HG03039 (cell line): ENCODE data around the gene ZNFX1.

Experiments used
- ATAC-seq: cut with Tn5 transposase; IDR thresholded peaks from one replicate; pipeline ENCODE4 v1.9.1; 2021; ENCODE audit warnings: mild to moderate bottlenecking, moderate library complexity; ENCODE audit not compliant: unreplicated experiment

The ZNFX1 gene

DNA sequence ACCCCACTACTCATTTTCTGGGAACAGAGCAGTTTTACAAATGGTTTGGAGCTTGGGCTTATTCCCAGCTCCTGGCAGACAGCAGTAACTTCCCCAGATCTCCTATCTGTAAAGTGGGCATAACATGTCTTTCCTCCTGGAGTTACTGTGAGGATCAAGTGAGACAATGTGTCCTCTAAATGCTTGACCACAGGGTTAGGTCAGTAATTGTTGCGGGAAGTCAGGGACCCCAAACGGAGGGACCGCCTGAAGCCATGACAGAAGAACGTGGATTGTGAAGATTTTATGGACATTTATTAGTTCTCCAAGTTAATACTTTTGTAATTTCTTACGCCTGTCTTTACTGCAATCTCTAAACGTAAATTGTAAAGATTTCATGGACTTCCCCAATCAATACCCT, 15.3 kb upstream of the ZNFX1 start:
- ATAC-seq: no peak

DNA sequence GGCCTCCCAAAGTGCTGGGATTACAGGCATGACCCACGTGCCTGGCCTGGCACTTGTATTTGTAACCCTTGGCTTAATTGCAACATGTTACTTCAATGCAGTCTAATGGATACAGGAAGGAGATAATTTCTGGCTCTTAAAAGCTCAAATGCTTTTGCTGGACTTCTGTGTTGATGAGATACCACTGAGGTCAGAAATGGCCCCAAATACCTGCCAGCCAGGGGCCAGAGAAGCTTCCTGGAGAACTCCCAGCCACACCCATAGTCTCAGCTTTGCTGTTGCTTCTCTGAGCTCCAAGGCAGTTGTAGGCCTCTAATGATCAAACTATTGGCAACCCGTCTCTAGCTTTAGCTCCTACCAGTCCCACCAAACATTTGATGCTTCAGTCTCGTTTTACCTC, 14.2 kb upstream of the ZNFX1 start:
- no peak for ATAC-seq

DNA sequence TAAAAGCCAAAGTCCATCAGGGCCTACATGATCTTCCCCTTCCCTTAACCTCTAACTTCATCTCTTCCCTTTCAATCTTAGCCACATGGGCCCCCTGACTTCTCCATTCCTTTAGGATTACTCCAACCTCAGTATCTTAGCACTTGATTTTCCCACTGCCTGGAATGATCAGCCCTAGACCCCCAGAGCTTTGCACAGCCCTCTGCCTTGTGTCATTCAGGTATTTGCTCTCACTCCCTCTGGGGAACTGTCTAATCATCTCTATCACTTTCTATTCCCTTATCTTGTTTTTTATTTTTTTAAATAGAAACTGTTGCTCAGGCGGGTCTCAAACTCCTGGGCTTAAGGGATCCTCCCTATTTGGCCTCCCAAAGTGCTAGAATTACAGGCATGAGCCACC, 13.3 kb upstream of the ZNFX1 start:
- no peak for ATAC-seq

DNA sequence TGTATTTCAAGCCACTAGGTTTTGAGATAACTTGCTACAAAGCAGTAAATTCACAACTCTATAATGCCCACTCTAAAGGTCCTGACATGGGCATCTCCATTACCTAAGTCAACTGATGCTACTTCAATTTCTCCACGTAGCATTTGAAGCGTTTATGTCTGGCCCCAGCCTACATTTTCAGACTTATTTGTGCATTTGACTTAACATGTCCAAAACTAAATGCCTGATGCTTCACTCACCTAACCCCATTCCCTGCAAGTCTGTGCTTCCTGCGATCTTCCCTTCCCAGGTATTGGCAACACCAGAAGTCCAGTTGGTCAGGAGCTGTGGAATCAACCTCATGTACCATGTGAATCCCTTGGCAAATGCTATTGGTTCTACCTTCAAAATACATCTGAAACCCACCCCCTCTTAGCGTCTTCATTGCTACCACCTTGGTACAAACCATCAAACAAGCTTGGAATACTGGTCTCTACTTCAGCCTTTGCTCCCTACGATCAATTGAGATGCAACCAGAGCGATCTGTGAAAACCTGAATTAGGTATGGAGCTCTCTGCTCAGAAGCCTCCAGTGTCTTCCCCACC, 12.8 kb upstream of the ZNFX1 start:
- no peak for ATAC-seq

DNA sequence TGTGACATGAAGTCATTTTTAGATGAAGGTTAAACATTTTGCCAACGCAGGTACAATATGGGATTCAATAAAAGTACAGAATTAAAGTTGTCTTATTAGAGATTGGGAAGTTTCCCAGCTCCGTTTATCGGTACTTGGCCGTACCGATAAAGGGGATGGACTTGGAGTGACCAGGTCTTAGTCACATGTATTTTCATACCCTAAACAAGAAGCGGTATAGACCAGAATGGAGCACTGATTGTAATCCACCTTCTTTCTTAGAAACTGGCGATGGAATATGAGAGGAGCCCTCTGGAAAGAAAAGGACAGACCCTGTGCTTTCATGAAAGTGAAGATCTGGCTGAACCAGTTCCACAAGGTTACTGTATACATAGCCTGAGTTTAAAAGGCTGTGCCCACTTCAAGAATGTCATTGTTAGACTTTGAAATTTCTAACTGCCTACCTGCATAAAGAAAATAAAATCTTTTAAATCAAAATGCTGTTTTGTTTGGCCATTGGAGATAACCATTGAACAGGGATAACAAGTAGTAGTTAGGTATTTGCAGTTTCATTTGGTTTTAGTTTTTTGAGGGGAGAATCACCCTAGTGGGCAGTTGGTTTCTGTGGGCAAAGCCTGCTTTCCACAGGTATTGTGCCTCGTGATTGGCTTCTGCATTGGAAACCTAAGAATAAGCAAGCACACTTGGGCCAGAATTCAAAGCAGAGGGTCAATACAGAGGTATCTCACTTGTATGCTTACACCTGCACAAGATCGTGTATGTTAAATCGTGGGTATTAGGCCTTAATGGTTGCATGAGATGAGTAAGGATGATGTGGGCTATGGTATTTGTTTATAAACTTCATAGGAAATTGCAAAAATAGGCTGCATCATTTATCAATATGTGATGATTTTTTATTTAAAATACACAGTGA, 11.2 kb upstream of the ZNFX1 start:
- no peak for ATAC-seq

DNA sequence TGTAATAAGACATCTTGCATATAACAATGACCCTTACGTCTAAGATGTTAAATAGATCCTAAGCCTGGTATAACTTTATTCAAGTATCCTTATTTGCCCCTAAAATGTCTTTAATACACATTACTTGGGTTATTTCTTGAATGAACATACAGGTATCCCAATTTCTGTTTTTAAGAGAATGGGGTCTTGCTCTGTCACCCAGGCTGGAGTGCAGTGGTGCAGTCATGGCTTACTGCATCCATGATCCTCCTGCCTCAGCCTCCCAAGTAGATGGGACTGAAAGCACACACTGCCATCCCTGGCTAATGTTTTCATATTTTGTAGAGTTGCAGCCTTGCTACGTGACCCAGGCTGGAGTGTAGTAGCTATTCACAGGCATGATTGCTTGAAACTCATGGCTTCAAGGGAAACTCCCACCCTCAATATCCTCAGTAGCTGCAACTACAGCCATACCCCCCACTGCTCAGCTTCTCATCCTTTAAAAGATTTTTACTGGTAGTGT, 10.4 kb upstream of the ZNFX1 start:
- ATAC-seq: no peak

DNA sequence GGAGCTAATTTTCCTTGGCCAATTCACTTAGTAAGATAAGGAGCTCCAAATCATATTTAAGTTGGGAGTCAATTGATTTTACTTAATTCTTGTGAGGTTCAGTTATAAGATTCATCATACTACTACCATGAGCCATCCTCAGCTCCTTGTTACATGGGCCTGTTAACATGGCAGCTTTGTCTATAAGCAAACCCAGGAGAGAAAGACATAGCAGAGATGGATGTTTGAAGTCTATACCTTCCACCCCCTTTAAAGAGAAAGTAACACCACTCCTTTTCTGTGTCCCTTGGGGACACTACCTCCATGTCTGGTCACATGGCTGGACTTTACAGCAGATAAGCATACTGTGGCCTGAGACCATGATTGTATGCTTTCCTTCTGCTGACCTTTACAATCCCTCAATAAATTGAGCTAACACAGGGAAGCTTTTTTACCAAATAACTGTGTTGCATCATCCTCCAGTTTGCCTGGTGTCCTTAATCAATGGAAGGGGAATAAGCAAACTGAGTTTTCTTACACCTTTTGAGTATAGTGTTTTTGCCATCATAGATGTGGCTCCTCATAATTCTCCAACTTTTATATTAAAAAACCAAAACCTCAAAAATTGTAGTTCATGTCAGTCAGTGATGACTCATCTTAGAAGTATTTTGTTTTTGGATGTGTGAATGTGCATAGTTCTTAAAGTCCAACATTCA, 9.8 kb upstream of the ZNFX1 start:
- ATAC-seq: no peak

DNA sequence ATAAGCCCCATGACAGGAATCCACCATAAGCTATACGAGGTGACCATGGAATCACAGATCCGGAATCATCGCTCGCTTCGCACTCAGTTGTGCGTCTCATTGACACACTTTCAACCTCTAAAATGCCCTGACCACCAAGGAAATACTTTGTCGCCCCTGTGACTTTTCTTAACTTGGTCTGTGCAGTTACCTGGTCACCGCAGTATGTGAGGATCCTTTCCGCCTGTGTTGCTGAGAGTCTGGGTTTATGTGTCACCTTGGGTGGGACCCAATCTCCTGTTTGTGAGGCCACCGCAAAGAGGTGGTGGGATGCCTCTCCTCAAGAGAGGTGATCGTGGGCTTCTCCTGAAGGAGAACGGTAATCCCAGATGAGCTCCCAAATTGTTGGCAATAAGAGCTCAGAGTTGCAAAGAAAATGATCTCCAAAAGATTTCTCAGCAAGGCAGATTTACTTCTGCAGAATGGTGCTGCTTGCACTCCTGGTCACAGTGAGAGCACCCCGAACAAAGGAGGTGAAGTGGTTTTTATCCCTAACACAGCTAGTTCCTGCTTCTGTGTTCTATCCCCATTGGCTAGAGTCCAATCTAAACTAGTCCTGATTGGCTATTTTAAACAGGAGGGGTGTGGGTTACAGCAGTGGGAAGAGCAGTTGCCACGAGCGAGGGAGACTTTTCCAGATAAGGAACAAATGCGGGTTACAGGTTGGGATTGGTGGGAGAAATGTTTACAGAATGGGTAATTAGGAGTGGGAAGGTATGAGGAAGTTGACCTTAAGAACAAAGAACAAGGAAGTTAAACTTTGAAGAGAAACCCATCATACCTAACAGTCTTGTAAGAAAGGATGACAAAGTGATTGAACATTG, 9.1 kb upstream of the ZNFX1 start:
- no peak for ATAC-seq

DNA sequence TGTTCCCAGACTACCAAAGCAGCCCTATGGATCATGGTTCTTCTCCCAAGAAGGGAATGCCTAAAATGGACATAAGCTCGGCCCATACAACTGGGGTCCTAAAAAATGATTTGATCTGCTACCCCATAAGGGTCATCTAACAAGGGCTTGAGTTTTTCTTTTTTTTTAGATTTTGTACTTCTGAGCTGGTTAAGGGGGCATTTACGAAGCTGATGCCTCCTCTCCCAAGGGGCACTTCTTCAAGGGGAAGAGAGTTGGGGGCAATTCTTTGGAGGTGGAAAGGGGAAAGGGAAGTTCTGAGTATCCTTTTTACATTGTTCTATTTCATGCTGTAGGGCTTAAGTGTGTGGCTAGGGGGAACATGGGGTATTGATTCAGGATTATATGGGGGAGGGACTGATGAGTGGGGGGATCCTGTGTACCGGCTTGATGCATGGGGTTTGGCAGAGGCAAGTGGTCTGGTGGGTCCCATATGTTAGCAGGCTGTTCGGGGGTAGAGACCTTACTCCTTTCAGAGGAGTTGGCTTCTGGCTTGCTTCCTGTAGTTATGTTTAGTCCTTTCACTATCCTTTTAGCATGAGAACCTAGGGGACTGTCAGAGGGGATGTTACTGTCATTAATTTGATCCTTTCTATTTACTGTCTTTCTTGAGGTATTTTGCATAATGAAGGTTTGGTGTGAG, 8.1 kb upstream of the ZNFX1 start:
- ATAC-seq: no peak

DNA sequence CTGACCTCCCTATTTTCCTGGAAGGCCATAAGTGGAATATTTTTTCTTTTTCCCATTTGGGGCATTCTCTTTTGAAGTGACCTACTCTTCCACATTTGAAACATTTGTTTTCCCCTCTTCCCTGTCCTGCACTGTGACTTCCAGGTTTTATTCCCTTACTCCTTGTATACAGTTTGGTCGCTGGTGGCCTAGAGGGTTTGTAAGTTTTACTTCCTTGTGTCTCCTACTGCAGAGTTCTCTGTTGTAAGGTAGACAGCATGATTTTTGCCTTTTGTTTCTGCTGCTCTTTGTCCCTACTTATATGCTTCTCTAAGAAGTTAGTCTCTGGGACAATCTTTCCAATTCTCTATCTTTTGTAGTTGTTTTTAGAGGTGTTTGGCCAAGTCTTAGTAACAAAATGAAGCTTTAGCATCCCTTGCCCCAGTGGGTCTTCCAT, 7.4 kb upstream of the ZNFX1 start:
- ATAC-seq: no peak

DNA sequence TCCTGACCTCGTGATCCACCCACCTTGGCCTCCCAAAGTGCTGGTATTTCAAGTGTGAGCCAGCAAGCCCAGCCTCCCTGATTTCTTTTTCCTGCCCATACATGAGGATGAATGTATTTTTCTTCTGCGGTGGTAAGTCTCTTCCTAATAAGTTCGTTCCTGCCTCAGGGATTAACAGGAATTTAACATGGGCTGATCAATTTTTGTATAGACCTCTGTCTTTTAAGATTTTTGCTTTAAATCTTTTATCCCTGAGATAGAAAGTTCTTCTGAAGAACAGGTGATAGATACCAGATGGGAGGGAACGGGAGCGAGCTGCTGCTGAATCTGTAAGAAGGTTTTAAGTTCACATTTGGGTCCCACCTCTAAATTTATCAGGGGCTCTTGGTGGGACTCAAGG, 7.0 kb upstream of the ZNFX1 start:
- ATAC-seq: no peak

DNA sequence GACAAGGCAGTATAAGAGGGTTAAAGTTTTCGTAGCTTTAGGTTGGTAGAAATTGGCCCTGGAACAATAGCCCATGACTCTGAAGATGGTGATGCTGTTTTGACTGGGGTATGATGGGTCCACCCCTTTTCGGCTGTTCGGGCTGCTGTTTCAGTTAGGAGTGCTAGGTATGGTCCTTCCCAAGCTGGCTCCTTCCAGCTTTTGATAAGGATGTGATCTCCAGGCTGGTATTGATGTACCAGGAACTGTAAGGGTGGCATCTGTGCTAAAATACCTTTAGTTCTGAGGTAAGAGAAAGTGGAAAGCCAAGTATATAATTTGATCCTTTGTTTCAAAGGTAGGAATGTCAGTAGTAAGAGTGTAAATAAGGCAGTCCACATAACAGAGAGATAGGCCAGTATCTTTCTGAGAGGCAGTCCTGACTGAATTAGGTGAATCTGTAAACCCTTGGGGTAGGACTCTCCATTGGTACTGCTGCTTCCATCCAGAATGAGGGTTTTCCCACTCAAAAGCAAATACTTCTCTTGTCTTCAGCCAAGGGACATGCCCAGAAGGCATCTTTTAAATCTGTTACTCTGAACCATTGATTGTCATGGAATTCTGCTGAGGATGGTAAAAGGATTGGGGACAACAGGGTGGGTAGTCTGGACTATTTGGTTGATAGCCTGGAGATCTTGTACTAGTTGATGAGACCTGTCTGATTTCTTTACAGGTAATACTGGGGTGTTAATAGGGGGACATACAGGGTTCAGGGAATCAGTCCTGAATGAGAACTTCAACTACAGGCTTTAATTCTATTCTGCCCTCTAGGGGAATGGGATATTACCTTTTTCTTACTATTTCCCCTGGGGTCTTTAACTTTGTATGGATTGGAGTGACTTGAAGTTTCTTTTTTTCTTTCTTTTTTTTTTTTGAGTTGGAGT, 6.1 kb upstream of the ZNFX1 start:
- ATAC-seq: no peak

DNA sequence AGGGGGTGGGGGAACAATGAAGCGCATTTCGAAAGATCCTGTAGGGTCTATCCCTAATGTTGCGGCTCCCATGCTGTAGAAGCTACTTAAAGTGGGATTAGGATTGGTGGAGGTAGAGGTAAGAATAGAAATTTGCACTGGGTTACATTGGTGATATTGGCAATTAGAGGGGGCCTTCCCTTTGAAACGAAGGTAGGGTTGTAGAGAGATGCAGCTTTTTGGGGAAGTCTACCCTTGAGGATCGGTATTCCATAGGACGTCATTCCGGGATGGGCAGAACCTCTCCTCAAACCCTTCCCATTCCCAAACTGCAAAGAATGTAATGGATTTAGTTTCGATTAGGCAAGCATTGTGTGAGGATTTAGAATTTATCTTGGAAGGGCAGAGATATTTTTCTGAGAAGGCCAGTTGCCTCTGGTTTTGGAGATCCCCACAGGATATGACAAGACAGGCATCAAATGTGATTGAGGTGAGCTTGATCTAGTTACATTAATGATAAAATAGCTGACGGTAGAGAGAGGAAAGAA, 5.4 kb upstream of the ZNFX1 start:
- no peak for ATAC-seq

DNA sequence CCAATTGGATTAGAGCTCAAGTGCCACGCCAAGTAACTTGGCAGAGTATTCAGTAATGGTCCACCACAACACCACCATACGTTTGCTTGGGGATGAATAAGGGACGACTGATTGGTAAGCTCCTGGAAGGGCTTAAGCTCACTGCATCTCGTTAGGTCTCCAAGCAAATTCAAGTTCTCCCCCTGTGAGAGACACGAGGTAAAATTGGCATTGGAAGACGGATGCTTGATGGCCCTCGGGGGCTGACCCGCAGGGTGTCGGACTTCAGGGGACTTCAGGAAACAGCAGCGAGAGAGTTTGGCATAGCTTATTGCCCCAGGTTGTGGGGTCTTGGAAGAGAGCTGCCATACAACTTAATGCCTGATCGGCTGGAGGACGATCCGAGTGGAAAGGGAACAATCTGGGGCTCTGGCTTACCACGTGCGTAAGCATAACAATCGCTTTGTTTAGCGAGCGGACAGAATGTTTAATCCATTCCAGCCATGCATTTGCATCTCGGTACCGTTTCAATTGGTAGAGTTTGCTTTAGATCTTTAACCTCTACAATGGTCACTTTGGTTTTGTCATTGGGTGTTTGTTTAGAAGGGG, 4.8 kb upstream of the ZNFX1 start:
- ATAC-seq: no peak

DNA sequence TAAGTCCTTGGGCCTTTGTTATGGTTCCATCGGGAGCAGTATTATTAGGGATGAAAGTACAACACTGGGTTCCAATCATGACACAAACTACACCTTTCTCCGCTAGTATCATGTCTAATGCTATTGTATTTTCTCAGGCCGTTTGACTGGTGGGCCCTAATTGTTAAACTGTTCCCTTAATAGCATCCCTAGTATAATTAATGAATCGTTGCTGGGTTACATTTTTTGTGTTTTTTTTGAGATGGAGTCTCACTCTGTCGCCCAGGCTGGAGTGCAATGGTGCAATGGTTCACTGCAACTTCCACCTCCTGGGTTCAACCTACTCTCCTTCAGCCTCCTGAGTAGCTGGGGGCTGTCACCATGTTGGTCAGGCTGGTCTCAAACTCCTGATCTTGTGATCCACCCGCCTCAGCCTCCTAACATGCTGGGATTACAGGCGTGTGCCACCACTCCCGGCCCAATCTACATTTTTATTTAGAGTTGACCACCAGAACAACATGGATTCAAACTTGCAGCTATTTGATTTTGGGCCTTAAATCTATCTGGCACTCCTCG, 4.1 kb upstream of the ZNFX1 start:
- ATAC-seq: no peak

DNA sequence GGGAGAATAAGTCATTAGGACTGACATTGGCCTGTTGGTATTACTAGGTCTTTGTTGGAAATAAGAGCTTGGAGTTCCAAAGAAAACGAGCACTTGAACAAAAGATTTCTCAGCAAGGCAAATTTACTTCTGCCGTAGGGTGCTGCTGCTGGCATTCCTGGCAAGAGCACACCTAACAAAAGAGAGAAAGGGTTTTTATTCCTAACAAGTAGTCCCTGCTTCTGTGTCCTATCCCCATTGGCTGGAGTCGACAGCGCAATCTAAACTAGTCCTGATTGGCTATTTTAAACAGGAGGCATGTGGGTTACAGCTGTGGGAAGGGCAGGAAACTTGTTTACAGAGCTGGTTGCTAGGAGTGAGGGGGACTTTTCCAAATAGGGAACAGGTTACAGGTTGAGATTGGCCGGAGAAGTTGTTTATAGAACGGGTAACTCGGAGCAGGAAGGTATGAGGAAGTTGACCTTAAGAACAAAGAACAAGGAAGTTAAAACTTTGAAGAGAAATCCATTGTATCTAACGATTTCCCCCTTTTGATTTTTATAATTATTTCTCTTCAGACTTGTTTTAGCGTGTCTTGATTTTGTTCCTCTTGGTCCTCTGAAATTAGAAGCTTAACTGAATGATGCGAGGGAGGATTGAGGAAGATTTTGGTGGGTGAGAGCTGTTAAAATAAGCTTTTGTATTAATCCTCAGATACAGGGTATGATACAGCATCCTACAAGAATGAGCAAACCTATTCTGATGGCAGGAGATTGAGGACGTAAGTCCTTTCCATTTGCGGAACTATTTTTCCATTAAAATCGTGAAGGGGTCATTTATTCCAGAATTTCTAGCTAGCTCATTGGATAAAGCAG, 3.4 kb upstream of the ZNFX1 start:
- no peak for ATAC-seq

DNA sequence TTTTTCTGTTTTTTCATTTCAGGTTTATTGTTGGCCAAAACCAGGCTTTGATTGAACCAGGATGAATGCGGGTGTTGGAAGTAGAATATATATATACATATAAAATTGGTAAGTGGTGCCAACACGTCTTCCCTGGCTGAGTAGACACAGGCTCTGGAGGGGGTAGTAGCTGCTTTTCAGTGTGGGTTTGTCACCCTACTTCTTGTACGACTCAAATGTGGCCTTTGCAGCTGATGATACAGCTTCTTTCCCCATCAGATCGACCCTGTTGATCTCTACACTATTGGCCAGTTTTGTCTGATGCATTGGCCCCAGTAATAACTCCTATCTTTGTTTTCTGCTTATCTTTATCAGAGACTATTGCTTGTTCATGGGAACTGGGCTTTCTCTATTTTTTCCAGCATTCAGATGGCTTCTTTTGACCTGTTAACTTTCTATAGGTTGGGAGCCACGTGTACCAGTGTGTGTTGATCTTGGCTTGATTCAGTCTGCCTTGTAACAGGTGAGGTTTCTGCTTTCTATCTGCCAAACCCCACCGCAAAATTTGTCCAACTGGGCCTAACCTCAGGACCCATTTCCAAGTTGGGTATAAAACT, 2.7 kb upstream of the ZNFX1 start:
- no peak for ATAC-seq
